Measurements from ENCODE around the gene C9orf43.

The C9orf43 gene

DNA sequence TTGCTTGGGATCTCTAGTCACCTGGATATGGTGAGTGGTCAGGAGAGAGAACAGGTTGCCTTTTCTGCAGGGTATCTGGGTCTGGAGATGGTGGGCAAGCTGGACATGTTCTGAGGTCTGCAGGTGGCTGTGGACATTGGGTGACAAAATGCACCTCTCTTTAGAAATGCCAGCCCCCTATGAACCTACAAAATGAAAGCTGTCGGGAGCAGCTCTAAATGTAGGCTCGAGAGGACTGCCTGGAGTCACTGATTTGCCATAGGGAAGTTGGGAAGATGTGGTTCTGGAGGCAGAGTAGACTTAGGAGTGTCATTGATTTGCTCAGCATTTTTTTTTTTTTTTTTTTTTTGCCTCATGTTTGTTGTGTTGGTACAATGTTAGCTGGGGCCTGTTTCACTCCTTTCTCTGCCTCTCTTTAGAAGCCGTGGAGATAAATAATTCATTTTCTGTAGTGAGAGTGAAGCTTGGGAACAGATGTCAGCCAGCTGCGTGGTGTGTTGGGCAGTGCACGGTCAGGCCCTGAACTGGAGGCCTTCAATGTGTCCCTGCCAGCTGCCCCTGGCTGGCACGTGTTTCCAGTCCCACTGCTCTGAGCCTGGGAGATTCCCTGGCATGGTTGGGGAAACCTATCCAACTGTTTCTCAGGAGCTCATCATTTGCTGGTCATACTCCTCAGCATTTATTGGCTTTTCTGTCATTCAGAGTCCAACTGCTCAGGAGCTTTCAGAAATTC, 58.3 kb downstream of the C9orf43 start:
- no peak for DNase-seq (ENCODE audit: low read depth in 1 of 2, low spot score in 1 of 2)
- in situ Hi-C loops (cut with HindIII; ENCODE audit: low pct_unique_long_range_greater_than_20kb, low sequenced_read_pairs) = no loop called here
- no peak for TF ChIP-seq JUND (IDR thresholded peaks at IDR 0.05; ENCODE audit: low read depth)

DNA sequence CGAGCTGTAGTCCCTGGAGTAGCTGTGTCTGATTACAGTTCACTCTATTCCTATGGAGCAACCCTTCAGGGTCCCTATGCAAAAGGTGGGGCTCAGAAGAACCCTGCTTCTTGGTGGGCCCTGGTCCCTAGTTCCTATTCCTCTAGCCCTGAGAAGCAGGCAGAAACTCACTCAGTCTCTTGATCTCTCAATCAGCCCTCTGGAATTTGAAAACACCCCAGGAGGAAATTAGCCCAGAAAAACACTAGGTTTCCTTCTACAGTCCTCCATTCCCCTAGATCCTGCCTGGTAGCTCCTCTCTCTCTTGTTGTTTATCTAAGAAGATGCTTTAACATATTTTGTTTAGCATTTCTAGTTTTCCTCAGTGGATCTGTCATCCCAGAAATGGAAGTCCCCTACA, 60.6 kb downstream of the C9orf43 start:
- no peak for TF ChIP-seq JUND (IDR thresholded peaks at IDR 0.05; ENCODE audit: low read depth)
- in situ Hi-C loops (cut with HindIII; ENCODE audit: low pct_unique_long_range_greater_than_20kb, low sequenced_read_pairs) = no loop called here
- no peak for DNase-seq (ENCODE audit: low read depth in 1 of 2, low spot score in 1 of 2)

GRCh38 chr9:113471566-113471965, 61.0 kb downstream of the C9orf43 start:
- no peak for TF ChIP-seq JUND (IDR thresholded peaks at IDR 0.05; ENCODE audit: low read depth)

DNA sequence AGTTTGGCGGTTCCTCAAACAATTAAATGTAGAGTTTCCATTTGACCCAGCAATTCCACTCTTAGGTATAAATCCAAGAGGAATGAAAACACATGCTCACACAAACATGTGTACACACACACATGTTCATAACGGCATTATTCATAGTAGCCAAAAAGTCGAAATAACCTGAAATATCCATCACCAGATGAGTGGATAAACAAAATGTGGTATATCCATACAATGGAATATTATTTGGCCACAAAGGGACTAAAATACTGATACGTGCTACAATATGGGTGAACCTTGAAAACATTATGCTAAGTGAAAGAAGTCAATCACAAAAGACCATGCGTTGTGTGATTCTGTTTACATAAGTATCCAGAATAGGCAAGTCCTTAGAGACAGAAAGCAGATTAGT, 61.7 kb downstream of the C9orf43 start:
- DNase-seq (ENCODE audit: low read depth in 1 of 2, low spot score in 1 of 2) = no peak
- no peak for TF ChIP-seq JUND (IDR thresholded peaks at IDR 0.05; ENCODE audit: low read depth)
- in situ Hi-C loops (cut with HindIII; ENCODE audit: low pct_unique_long_range_greater_than_20kb, low sequenced_read_pairs) = no loop called here

More at GRCh38 chr9:113471566-113471965, 61.0 kb downstream of the C9orf43 start:
- DNase-seq (ENCODE audit: low read depth in 1 of 2, low spot score in 1 of 2) = no peak
- in situ Hi-C loops (cut with HindIII; ENCODE audit: low pct_unique_long_range_greater_than_20kb, low sequenced_read_pairs) = no loop called here

DNA sequence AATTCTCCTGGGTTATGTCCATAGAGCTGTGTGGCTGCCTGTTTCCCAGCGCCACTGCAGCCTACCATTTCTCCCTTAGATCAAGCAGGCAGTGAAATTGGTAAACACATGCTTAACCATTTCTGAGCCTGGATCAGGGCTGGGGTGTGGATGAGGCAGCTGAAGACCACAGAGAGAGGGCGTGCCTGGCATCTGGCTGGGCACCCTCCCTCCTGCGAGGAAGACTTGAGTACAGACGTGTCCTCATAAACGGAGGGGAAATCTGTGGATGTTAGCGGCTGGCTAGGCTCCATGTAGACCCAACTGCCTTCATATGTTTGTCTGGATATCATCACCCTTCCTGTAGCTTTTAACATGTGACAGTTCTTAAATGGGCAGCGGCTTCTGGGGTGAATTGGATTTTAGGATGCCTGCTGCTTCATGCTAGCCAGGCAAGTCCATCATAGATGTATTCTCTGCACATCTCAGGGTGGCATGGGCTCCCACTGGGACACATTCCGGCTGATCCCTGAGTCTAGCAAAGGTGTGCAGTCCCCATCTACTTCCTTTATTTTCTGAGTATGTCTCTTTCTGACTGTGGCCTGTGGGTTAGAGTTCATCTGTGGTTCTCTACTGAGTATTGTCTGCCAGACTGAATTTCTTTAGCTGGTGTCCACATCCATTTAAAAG, 63.9 kb downstream of the C9orf43 start:
- no peak for TF ChIP-seq JUND (IDR thresholded peaks at IDR 0.05; ENCODE audit: low read depth)
- in situ Hi-C loops (cut with HindIII; ENCODE audit: low pct_unique_long_range_greater_than_20kb, low sequenced_read_pairs) = no loop called here

DNA sequence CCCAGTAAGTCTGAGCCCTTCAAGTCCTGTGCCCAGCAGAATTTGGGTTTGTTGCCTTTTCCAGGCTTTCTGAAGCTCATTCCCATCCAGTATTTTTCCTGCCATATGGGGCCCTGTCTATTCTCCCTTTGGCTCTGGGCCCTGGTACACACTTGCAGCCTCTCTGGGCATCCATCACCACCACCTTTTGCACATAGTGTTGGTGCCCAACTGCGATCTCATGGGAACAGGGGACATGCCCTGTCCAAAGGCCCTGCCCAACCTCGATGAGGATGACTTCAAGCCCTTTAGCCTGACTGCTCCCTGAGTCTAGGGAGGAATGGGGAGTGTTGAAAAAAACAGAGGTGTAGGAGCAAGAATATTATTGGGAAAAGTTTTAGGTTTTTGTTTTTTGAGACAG, 64.5 kb downstream of the C9orf43 start:
- in situ Hi-C loops (cut with HindIII; ENCODE audit: low pct_unique_long_range_greater_than_20kb, low sequenced_read_pairs) = no loop called here
- TF ChIP-seq JUND (IDR thresholded peaks at IDR 0.05; ENCODE audit: low read depth) = no peak
- no peak for DNase-seq (ENCODE audit: low read depth in 1 of 2, low spot score in 1 of 2)

More for the DNA sequence above, 63.9 kb downstream of the C9orf43 start:
- DNase-seq (ENCODE audit: low read depth in 1 of 2, low spot score in 1 of 2) = no peak

DNA sequence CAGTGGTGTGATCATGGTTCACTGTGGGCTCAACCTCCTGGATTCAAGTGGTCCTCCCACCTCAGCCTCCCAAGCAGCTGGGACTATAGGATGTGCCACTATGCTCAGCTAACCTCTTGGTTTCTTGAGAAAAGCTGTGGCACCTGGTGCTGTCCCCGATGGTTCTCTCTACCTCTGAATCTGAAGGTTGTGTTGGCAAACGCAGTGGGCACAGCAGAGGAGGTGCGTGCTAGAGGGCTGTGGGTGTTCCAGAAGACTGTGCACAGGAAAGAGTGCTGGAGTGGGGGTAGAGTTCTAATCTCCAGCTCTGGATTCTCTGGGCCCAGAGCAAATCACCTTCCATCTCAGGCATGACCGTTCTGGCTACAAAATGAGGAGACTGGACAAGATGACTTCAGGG, 65.4 kb downstream of the C9orf43 start:
- in situ Hi-C loops (cut with HindIII; ENCODE audit: low pct_unique_long_range_greater_than_20kb, low sequenced_read_pairs) = no loop called here
- TF ChIP-seq JUND (IDR thresholded peaks at IDR 0.05; ENCODE audit: low read depth) = no peak
- DNase-seq (ENCODE audit: low read depth in 1 of 2, low spot score in 1 of 2) = no peak

DNA sequence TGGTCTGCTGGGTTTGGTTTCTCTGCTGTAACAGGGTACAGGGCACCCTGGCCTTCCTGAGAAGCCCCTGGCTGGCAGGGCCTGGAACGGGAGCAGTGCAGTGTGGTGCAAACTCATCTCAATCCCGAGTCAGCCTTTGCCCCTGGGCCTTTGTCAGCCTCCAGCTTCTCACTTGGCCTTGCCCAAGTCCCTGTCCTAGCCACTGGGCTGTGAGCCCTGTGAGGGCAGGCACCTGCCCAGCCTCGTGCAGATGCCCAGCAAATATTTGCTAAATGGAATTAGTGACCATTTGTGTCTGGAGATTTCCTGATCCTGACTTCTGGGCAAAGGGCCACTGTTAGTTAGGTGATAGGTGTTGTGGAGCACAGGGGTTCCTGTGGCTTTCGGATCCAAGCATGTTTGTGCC, 66.0 kb downstream of the C9orf43 start:
- TF ChIP-seq JUND (IDR thresholded peaks at IDR 0.05; ENCODE audit: low read depth) = no peak
- in situ Hi-C loops (cut with HindIII; ENCODE audit: low pct_unique_long_range_greater_than_20kb, low sequenced_read_pairs) = no loop called here
- no peak for DNase-seq (ENCODE audit: low read depth in 1 of 2, low spot score in 1 of 2)

DNA sequence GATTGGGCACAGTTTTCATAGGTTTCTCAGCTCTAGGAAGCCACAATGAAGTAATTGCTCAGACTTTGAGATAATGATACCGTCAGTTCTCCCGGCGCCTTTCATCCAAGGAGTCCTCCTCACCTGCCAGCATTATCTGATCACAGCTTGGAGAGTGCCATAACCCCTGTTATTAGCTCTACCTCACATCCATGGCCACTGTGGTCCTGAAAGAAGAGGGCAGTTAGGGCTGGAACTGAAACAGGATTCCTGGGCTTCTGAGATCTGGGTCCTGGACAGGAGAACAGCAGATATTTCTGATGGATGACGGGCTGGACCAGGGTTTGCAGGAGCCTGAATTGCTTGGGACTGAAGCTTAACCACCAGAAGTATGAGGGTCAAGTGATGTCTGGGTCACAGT, 66.5 kb downstream of the C9orf43 start:
- in situ Hi-C loops (cut with HindIII; ENCODE audit: low pct_unique_long_range_greater_than_20kb, low sequenced_read_pairs) = no loop called here
- no peak for DNase-seq (ENCODE audit: low read depth in 1 of 2, low spot score in 1 of 2)
- TF ChIP-seq JUND (IDR thresholded peaks at IDR 0.05; ENCODE audit: low read depth) = no peak

DNA sequence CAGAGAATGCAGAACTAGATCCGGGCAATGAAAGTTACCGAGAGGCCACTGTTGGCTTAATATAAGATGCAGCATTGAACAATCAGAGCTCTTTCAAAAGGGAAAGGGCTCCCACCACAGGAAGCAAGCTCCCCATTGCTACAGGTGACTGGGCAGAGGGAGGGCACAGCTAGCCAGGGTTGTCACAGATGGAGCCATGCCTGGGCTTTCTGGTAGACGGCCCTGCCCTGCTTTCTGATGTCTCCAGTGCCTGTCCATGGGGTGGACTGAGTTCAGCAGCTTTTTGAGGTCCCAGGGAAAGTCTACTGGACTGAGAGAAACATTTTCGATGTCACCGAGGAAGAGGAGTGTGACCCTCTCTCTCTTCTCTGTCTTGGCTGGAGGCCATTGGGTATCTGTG, 67.1 kb downstream of the C9orf43 start:
- in situ Hi-C loops (cut with HindIII; ENCODE audit: low pct_unique_long_range_greater_than_20kb, low sequenced_read_pairs) = no loop called here
- no peak for TF ChIP-seq JUND (IDR thresholded peaks at IDR 0.05; ENCODE audit: low read depth)
- no peak for DNase-seq (ENCODE audit: low read depth in 1 of 2, low spot score in 1 of 2)

- TF ChIP-seq JUND (IDR thresholded peaks at IDR 0.05; ENCODE audit: low read depth) = no peak
- DNase-seq (ENCODE audit: low read depth in 1 of 2, low spot score in 1 of 2) = no peak
- in situ Hi-C loops (cut with HindIII; ENCODE audit: low pct_unique_long_range_greater_than_20kb, low sequenced_read_pairs) = no loop called here
Measured at GRCh38 chr9:113479174-113479621, 68.7 kb downstream of the C9orf43 start.

Measured in T47D (cell line).